Epithelial cell of proximal tubule (primary cell): ENCODE data around the gene MBNL3. TPM values are rescaled to one million over a fixed set of nuclear protein-coding genes. Genes with fewer than 3 reads are reported as not detected.

Experiments used
- DNase-seq: peaks from one replicate; pipeline ENCODE4 v3.0.0-alpha.2; 2011; ENCODE audit warnings: low read depth
- H3K4me3 ChIP-seq: 2 replicates; pipeline ENCODE4 v1.5.1; 2011; ENCODE audit warnings: low read depth, mild to moderate bottlenecking, low read length
- total RNA-seq: library from RNA; depleted of rRNA; stranded (reverse); fragments of >200 nt; gene quantifications from 2 replicates; pipeline ENCODE4 v1.2.3, GENCODE V29; 2015
- TF ChIP-seq, protein P1 (sequence below): conservative IDR thresholded peaks from 2 replicates; pipeline ENCODE4 v1.5.1; 2012; ENCODE audit warnings: low read depth, mild to moderate bottlenecking, low read length

Gene MBNL3
- total RNA-seq, 1 donor from 2014 or later: 8.4 TPM

DNA sequence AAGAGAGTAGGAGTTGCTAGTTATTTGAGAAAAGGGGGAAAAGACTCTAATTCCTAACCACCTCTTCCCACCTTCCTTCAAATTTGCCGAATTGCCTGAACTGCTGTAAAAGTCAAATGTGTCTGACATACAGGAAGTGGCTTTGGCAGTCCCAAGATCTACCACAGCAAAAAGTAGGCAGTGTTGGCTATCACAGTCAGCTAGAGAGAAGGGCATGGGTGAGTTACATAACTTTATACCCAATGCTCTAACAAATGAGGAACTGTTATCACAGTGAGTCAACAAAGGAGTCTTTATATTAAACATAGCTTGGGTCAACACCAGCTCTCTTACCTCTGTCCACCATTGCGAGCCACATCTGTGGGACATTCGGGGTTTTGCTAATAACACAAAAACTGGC lies 2.4 kb upstream of the MBNL3 start:
- no peak for DNase-seq
- no peak overlapping the region for H3K4me3 ChIP-seq
- TF ChIP-seq, protein P1, sequence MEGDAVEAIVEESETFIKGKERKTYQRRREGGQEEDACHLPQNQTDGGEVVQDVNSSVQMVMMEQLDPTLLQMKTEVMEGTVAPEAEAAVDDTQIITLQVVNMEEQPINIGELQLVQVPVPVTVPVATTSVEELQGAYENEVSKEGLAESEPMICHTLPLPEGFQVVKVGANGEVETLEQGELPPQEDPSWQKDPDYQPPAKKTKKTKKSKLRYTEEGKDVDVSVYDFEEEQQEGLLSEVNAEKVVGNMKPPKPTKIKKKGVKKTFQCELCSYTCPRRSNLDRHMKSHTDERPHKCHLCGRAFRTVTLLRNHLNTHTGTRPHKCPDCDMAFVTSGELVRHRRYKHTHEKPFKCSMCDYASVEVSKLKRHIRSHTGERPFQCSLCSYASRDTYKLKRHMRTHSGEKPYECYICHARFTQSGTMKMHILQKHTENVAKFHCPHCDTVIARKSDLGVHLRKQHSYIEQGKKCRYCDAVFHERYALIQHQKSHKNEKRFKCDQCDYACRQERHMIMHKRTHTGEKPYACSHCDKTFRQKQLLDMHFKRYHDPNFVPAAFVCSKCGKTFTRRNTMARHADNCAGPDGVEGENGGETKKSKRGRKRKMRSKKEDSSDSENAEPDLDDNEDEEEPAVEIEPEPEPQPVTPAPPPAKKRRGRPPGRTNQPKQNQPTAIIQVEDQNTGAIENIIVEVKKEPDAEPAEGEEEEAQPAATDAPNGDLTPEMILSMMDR: peak; percentile 21

DNA sequence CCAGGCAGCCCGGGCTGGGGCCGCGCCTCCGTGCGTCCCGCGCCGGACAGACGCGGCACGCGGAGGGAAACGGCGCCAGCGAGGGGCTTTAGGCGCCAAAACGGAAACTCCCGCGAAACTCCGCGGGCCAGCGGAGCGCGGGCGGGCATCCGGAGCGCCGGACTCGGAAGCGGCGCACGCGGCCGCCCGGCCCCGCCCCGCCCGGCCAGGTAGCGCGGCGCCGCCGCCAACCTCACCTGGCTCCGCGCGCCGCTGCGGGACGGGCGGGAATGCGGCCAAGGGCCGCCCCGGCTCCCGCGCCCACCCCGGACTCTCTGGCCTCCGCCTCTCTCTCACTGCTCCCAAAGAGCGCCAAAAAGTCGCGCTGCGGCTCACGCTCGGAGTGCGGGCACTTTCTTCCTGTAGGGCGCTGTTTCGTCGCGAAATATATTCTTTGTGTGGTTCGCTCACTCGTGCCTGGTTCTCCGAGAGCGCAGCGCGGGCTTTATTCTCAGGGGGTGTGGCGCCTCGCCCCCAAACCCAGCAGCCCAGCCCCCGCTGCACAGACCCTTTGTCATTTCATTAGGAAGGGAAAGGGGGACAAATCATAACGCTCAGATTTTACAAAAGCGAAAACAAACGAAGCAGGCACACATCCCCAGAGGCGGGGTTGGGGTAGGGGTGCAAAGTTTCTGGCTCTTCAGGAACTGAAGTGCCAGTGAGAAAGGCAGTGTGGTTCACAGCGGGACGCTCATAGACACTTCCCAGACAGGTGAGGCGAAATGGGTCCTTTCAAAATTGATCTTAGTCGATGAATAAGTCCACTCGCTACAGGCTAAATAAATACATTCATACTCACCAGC lies 961 bp upstream of the MBNL3 start:
- DNase-seq: no peak
- peak overlapping the region; percentile 69 for H3K4me3 ChIP-seq
- TF ChIP-seq, protein P1: no peak

DNA sequence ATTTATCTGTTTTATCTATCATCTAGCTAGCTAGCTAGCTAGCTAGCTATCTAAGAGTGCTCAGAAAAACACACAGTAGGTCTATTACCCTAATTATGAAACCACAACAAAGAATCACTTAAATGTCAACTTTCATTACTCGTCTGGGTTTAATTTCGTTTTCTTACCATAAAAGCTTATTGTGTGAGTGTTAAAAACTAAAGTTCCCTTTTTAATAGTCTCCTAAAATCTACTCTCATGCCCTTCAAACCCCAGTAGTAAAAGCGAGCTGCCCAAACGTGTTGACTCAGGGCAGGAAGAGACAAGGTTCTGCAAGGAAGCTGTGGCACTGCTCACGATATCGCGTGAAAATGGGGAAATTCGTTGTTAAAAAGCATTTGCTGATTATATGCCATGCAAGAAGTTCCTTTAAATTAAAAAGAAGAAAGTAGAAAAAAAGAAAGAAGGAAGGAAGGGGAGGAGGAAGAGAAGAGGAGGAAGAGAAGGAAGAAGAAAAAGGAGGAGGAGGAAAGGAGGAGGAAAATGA lies 595 bp downstream of the MBNL3 start:
- peak overlapping the region; percentile 69 for H3K4me3 ChIP-seq
- no peak for DNase-seq
- TF ChIP-seq, protein P1: no peak

DNA sequence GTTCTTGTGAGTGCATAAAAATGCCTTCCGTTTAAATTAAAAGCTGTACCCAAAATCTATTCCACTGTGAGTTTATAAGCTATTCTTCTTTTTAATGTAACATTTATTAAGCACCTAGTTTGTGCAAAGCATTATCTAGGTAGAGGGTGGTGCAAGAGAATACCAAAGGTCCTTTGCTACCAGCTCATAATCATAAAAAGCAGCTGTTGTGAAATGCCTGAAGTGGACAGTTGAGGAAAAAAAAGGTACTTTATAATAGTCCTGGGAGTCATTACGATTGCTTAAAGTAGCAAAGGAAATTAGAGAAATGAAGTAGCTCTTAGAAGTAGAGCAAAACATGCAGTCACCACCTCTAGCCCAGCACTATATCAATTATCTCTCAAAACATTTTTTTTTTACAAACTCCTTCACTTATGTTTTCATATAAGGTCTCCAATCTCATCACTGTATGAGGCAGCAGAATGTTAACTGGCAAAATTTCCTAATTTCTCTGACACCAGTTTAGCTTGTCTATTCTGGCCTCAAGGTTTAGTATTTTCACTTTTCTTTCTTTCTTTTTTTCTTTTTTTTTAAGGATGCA lies 2.1 kb downstream of the MBNL3 start:
- no peak overlapping the region for H3K4me3 ChIP-seq
- TF ChIP-seq, protein P1: no peak
- DNase-seq: no peak

DNA sequence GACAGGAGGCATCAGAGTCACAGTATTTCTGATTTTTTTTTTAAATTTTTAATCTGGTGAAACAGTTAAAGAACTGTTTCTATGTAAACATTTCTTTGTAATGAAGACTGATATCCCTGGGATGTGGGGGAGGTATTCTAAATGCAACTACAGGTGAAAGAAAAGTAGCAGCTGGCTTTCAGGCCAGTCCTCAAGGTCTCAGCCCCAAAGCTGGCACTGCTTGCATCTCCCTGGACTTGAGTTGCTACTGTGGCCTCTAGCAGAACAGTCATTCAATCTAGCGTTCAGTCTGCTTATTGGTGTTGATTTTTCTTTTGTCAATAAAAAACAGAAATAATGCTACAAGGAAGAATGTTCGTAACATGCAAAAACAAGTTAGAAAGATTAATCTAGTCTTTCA lies 4.9 kb downstream of the MBNL3 start:
- no peak overlapping the region for H3K4me3 ChIP-seq
- TF ChIP-seq, protein P1: no peak
- no peak for DNase-seq

DNA sequence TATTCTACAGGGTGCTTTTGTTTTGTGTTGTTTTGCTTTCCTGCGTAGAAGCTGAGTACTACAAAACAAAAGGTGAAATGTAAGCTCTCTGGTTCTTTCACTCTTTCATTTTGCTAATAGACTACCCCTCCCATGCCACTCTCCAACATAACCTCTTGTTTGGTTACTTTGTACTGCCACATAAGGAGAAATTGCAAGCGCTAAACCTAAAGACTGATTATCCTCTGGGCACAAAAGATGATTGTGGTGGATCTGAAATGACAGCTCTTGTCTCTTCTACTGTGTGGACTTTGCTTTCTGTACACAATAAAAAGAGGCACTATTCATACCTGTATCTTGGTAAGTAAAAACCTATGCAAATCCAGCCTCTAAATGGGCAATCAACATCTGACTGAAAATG lies 5.3 kb downstream of the MBNL3 start:
- H3K4me3 ChIP-seq: no peak overlapping the region
- TF ChIP-seq, protein P1: no peak
- DNase-seq: no peak
